Ovary (tissue), 3 donors: ENCODE measurements around the gene MAPK10.

Experiments used
- EP300 ChIP-seq: sonication (generic); formaldehyde crosslinking; IDR thresholded peaks from one replicate; pipeline ENCODE4 v1.6.1; 2017; ENCODE audit warnings: antibody characterized with exemption
- TF ChIP-seq, protein P1 (sequence below), 3 donors: fragments of 450-650 bp in 2 of 3; fragments of 200-600 bp in 1 of 3; IDR thresholded peaks; one replicate each; pipeline versions ENCODE4 v1.5.1 to v1.8.0; 2016 to 2022; ENCODE audit warnings: antibody characterized with exemption in 3 of 3, mild to moderate bottlenecking in 1 of 3
- donor health status: DM: no; HTN: no; CAD: no.

DNA sequence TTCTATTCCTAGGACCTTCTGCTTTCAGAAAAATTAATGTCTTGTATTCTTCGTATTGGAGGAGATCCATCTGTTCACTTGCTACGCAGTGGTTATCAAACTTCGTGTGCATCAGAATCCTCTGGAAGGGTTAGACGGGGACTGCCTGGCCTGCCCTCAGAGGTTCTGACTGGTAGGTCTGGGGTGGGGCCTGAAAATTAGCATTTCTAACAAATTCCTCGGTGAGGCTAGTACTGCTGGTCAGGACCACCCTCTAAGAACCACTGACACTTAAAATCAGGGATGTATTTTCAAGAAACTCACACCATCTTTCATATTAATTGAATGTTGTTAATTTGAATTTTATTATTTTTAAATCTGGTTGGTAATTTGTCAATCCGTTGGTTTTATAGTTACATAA lies 63.0 kb downstream of the MAPK10 start:
- TF ChIP-seq, protein P1, sequence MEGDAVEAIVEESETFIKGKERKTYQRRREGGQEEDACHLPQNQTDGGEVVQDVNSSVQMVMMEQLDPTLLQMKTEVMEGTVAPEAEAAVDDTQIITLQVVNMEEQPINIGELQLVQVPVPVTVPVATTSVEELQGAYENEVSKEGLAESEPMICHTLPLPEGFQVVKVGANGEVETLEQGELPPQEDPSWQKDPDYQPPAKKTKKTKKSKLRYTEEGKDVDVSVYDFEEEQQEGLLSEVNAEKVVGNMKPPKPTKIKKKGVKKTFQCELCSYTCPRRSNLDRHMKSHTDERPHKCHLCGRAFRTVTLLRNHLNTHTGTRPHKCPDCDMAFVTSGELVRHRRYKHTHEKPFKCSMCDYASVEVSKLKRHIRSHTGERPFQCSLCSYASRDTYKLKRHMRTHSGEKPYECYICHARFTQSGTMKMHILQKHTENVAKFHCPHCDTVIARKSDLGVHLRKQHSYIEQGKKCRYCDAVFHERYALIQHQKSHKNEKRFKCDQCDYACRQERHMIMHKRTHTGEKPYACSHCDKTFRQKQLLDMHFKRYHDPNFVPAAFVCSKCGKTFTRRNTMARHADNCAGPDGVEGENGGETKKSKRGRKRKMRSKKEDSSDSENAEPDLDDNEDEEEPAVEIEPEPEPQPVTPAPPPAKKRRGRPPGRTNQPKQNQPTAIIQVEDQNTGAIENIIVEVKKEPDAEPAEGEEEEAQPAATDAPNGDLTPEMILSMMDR (IDR thresholded peaks at IDR 0.05), result no peak
- no peak for TF ChIP-seq EP300
